ENCODE measurements around the gene TMEM147. TPM values are rescaled to one million over a fixed set of nuclear protein-coding genes. Genes with fewer than 3 reads are reported as not detected.

TMEM147 gene
- total and polyA plus RNA-seq, 2 donors (not counting 3 experiments of a cell fraction or from before 2014, with no cell fraction given), result 75.8 to 214 TPM

GRCh38 chr19:35498984-35499527, 46.4 kb upstream of the TMEM147 start:
- H3K9me3 ChIP-seq (replicated peaks; ENCODE audit: control insufficient read depth, insufficient read depth, low read length), result no peaks in the 10 kb centered on the region

DNA sequence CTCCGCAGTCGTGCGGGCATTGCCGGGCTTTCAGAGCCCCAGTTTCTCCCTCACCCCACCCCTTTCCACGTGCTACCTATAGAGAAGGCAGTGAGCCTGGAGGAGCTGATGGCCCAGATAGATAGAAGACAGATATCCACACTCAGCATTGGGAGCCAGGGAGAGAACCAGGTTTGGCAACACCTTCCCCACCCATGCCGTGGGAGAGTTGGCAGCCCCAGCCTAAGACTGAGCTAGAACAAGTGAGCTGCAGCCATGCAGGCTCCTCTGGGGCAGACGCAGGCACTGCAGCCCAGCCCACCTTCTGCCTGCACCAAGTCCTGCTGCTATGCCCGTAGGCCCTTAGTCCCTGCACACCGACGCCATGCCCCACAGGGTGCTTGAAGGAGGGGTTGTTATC, 44.8 kb upstream of the TMEM147 start:
- H3K4me3 ChIP-seq (replicated peaks in 1 of 3; ENCODE audit: insufficient read depth in 1 of 3, low read depth in 1 of 3, low read length in 3 of 3), result no peak overlapping the region
- H2AFZ ChIP-seq (ENCODE audit: low read depth, low read length), result no peak overlapping the region
- no peak for DNase-seq (ENCODE audit: low read depth, low spot score)
- no peaks in the 10 kb centered on the region for H3K79me2 ChIP-seq (ENCODE audit: control insufficient read depth, insufficient read depth, low read length)
- no peaks in the 10 kb centered on the region for H3K9me3 ChIP-seq (replicated peaks; ENCODE audit: control insufficient read depth, insufficient read depth, low read length)
- no peak for FAIRE-seq
- POLR2A ChIA-PET, result no interaction called here
- H3K36me3 ChIP-seq (ENCODE audit: control insufficient read depth in 2 of 2, extremely low read depth in 1 of 2, insufficient read depth in 2 of 2, low read length in 2 of 2), result no peaks in the 10 kb centered on the region
- H3K4me2 ChIP-seq (ENCODE audit: insufficient read depth, low read length), result no peak overlapping the region
- H4K20me1 ChIP-seq (replicated peaks; ENCODE audit: control insufficient read depth, extremely low read depth, insufficient read depth, low read length), result no peaks in the 10 kb centered on the region
- no peak for TF ChIP-seq POLR2A (IDR thresholded peaks at IDR 0.05; ENCODE audit: low read depth, low read length)
- no peak for TF ChIP-seq EZH2 (IDR thresholded peaks at IDR 0.05; ENCODE audit: borderline replicate concordance, low read depth, low read length, severe bottlenecking)
- TF ChIP-seq, protein P1, sequence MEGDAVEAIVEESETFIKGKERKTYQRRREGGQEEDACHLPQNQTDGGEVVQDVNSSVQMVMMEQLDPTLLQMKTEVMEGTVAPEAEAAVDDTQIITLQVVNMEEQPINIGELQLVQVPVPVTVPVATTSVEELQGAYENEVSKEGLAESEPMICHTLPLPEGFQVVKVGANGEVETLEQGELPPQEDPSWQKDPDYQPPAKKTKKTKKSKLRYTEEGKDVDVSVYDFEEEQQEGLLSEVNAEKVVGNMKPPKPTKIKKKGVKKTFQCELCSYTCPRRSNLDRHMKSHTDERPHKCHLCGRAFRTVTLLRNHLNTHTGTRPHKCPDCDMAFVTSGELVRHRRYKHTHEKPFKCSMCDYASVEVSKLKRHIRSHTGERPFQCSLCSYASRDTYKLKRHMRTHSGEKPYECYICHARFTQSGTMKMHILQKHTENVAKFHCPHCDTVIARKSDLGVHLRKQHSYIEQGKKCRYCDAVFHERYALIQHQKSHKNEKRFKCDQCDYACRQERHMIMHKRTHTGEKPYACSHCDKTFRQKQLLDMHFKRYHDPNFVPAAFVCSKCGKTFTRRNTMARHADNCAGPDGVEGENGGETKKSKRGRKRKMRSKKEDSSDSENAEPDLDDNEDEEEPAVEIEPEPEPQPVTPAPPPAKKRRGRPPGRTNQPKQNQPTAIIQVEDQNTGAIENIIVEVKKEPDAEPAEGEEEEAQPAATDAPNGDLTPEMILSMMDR (IDR thresholded peaks at IDR 0.05; ENCODE audit: extremely low read depth in 1 of 2, insufficient read depth in 1 of 2, low read depth in 1 of 2, low read length in 2 of 2), result no peak
- no peak for TF ChIP-seq GATA2 (IDR thresholded peaks at IDR 0.05; ENCODE audit: insufficient read depth, insufficient read length, low read depth, low read length)
- TF ChIP-seq MYC (IDR thresholded peaks at IDR 0.05; ENCODE audit: low read depth, low read length), result no peak
- no peak for TF ChIP-seq MAX (IDR thresholded peaks at IDR 0.05; ENCODE audit: insufficient read depth, insufficient read length)
- no peak for TF ChIP-seq JUN (IDR thresholded peaks at IDR 0.05; ENCODE audit: borderline replicate concordance, insufficient read depth, insufficient read length, low read depth)
- TF ChIP-seq FOS (IDR thresholded peaks at IDR 0.05; ENCODE audit: borderline replicate concordance, insufficient read depth, low read length), result no peak
- TF ChIP-seq POLR2AphosphoS5 (IDR thresholded peaks at IDR 0.05; ENCODE audit: insufficient read depth, low read depth, low read length), result no peak
- CTCF ChIA-PET, result interaction anchor here (1.2 kb wide), 1 partner anchor 10 kb away, joined by 4 read pairs; no protein-coding TSS in a partner anchor
- H3K27me3 ChIP-seq (ENCODE audit: control insufficient read depth in 2 of 2, insufficient read depth in 2 of 2, low read length in 2 of 2), result no peaks in the 10 kb centered on the region
- no peak overlapping the region for H3K9ac ChIP-seq (replicated peaks; ENCODE audit: extremely low read depth, insufficient read depth, low read length)
- intact Hi-C loops (cut with micrococcal nuclease) (no loop called here), dilution Hi-C loops (cut with MboI; ENCODE audit: extremely low pct_ligation_motif_present, low sequenced_read_pairs) (no loop called here)
- no peaks in the 10 kb centered on the region for H3K9me1 ChIP-seq (replicated peaks; ENCODE audit: control insufficient read depth, extremely low read depth, insufficient read depth, low read length)
- H3K4me1 ChIP-seq (ENCODE audit: control insufficient read depth, extremely low read depth, insufficient read depth, low read length), result no peaks in the 10 kb centered on the region
- H3K27ac ChIP-seq (ENCODE audit: insufficient read depth, low read depth, low read length), result no peak overlapping the region
- no TSS peak for BruUV-seq (replicated peaks)

More at GRCh38 chr19:35498984-35499527, 46.4 kb upstream of the TMEM147 start:
- Histone ChIP-seq H3K27me3 (ENCODE audit: control insufficient read depth in 2 of 2, insufficient read depth in 2 of 2, low read length in 2 of 2) (no peaks in the 10 kb centered on the region), H2AFZ (ENCODE audit: low read depth, low read length) (no peak overlapping the region), H3K79me2 (ENCODE audit: control insufficient read depth, insufficient read depth, low read length) (no peaks in the 10 kb centered on the region), H3K9ac (replicated peaks; ENCODE audit: extremely low read depth, insufficient read depth, low read length) (no peak overlapping the region), H3K9me1 (replicated peaks; ENCODE audit: control insufficient read depth, extremely low read depth, insufficient read depth, low read length) (no peaks in the 10 kb centered on the region), H3K4me1 (ENCODE audit: control insufficient read depth, extremely low read depth, insufficient read depth, low read length) (no peaks in the 10 kb centered on the region), H3K4me2 (ENCODE audit: insufficient read depth, low read length) (no peak overlapping the region), H4K20me1 (replicated peaks; ENCODE audit: control insufficient read depth, extremely low read depth, insufficient read depth, low read length) (no peaks in the 10 kb centered on the region), H3K27ac (ENCODE audit: insufficient read depth, low read depth, low read length) (no peak overlapping the region), H3K36me3 (ENCODE audit: control insufficient read depth in 2 of 2, extremely low read depth in 1 of 2, insufficient read depth in 2 of 2, low read length in 2 of 2) (no peaks in the 10 kb centered on the region), H3K4me3 (replicated peaks in 1 of 3; ENCODE audit: insufficient read depth in 1 of 3, low read depth in 1 of 3, low read length in 3 of 3) (no peak overlapping the region)
- no TSS peak for BruUV-seq (replicated peaks)
- CTCF ChIA-PET, result no interaction called here
- dilution Hi-C loops (cut with MboI; ENCODE audit: extremely low pct_ligation_motif_present, low sequenced_read_pairs), result no loop called here
- TF ChIP-seq FOS (IDR thresholded peaks at IDR 0.05; ENCODE audit: borderline replicate concordance, insufficient read depth, low read length), result no peak
- TF ChIP-seq GATA2 (IDR thresholded peaks at IDR 0.05; ENCODE audit: insufficient read depth, insufficient read length, low read depth, low read length), result no peak
- no peak for TF ChIP-seq EZH2 (IDR thresholded peaks at IDR 0.05; ENCODE audit: borderline replicate concordance, low read depth, low read length, severe bottlenecking)
- TF ChIP-seq, protein P1 (IDR thresholded peaks at IDR 0.05; ENCODE audit: extremely low read depth in 1 of 2, insufficient read depth in 1 of 2, low read depth in 1 of 2, low read length in 2 of 2), result no peak
- no peak for TF ChIP-seq POLR2A (IDR thresholded peaks at IDR 0.05; ENCODE audit: low read depth, low read length)
- FAIRE-seq (no peak), DNase-seq (ENCODE audit: low read depth, low spot score) (no peak)
- POLR2A ChIA-PET, result no interaction called here
- intact Hi-C loops (cut with micrococcal nuclease), result no loop called here
